NCI-H460 (cell line): ENCODE results near the gene SYT17. TPM values are rescaled to one million over a fixed set of nuclear protein-coding genes. Genes with fewer than 3 reads are reported as not detected.

ENCODE experiments used
- DNase-seq: peaks from one replicate; pipeline ENCODE4 v3.0.0-alpha.2; 2016; ENCODE audit warnings: low read depth; ENCODE audit errors: extremely low read depth
- polyA plus RNA-seq: library from polyadenylated mRNA; depleted of rRNA; stranded (reverse); fragments of >200 nt; gene quantifications from 2 replicates; pipeline ENCODE4 v1.2.3, GENCODE V29; 2014; cell fraction: nucleus; rRNA removed
- total RNA-seq: library from RNA; depleted of rRNA; stranded (reverse); fragments of >200 nt; shearing (Covaris generic); gene quantifications from 2 replicates; pipeline ENCODE4 v1.2.3, GENCODE V29; 2014; rRNA removed

SYT17 gene
- 2.0 and 4.1 TPM in 2 replicates for total RNA-seq
- polyA plus RNA-seq: 0.28 and 1.6 TPM in 2 replicates

- peak; percentile 76 for DNase-seq
These were observed at the start of gene SYT17 for GRCh38 chr16:19167710-19168370. SYT17 (plus strand) TSS chr16:19168240; CDS start chr16:19168647, 407 bp downstream.

GRCh38 chr16:19118938-19119431 lies 49.1 kb upstream of the SYT17 start:
- DNase-seq: peak; percentile 47

DNA sequence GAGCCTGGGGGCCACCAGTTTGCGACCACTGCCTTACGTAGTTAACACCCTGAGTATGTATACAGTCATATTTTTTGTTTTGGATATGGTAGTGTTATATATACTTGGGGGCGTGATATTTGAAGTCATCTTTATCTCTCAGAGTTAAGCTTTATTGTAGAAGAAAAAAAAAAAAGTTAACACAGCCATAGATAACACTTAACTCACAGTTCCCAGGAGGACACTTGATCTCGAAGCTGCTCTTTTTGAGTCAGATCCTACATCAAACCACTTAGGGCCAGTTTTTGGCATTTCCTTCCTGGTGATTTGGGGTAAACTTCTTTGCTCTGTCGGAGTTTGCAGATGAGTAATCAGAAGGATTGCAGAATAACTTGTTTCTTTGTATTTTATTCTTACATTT lies 48.5 kb upstream of the SYT17 start:
- DNase-seq: no peak

GRCh38 chr16:19123535-19124178 lies 44.4 kb upstream of the SYT17 start:
- no peak for DNase-seq

- DNase-seq: no peak
These were observed 41.7 kb upstream of the SYT17 start for GRCh38 chr16:19126300-19126699.

GRCh38 chr16:19127205-19127604 lies 40.8 kb upstream of the SYT17 start:
- DNase-seq: no peak

DNA sequence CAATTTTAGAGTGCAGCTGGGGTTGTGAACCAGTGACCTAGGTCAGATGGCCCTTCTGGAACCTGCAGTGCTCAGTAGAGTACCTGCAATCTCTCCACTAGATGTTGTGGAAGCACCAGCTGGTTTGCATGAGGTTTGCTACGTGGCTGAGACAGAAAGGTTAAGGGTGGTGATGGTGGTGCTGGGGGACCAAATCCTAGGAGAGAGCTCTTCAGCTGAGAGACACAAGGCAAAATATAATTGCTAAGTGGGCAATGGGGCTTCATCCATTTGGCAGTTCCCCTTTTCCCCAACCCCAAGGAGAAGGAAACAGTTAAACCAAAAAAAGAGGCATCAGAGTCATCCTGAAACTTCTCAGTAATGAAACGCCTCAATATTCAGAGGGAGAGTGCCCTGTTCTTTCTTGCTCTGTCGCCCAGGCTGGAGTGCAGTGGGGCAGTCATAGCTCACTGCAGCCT lies 40.3 kb upstream of the SYT17 start:
- DNase-seq: no peak

- DNase-seq: no peak
These were observed 39.4 kb upstream of the SYT17 start for GRCh38 chr16:19128454-19129200.

- no peak for DNase-seq
These were observed 37.7 kb upstream of the SYT17 start for GRCh38 chr16:19130385-19130784.

DNA sequence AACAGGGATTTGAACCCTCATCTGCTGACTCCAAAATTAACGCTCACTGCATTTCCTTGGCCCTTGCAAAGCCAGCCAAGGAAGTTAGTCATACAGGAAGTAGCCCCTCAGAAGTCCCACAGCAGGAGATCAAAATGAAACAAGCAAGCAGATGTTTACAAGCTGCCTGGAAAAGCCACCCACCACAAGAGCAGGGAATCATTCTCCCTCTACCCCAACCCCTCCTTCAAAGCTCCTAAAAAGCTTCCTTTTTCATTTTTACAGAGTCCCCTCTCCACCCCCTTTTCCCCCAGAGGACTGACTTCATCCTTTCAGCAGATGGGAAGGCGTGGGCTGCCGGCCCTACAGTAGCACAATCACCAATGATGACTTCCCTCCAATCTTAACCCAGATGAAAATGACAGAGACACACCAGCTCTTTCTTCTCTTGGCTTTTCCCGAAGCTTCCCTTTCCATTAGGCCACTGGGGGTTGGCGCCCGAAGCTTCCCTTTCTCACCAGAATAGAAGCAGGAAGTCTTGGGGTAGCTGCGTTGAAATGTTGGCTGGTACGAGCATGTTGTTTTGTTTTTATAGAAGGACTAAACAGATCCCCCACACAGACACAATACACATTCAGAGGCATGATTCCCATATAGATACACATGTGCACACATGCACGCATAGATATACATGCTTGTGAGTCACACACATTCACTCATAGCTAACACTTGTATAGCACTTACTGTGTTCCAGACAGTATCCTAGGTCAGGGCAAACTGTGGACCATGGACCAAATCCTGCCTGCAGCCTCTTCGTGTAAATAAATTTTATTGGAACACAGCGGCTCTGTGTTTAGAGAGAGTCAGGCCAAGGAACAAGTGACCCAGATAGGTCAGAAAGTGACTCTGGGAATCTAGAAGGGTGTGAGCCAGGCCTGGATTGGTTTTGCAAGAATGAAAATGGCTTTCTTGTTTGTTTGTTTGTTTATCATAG lies 36.9 kb upstream of the SYT17 start:
- DNase-seq: peak; percentile 39

GRCh38 chr16:19131825-19132218 lies 36.2 kb upstream of the SYT17 start:
- peak; percentile 38 for DNase-seq

- DNase-seq: no peak
These were observed 35.8 kb upstream of the SYT17 start for GRCh38 chr16:19132255-19132654.

DNA sequence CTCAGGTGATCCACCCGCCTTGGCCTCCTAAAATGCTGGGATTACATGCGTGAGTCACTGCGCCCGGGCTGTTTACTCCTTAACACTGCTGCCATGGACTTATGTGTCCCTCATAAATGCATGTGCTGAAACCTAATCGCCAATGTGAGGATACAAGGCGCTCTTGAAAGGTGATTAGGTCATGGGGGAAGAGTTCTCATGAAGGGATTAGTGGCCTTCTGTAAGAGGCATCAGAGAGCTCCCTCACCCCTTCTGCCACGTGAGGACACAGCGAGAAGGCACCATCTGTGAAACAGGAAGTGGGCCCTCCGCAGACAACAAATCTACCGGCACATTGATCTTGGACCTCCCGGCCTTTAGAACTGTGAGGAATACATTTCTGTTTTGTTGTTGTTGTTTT lies 35.1 kb upstream of the SYT17 start:
- no peak for DNase-seq

DNA sequence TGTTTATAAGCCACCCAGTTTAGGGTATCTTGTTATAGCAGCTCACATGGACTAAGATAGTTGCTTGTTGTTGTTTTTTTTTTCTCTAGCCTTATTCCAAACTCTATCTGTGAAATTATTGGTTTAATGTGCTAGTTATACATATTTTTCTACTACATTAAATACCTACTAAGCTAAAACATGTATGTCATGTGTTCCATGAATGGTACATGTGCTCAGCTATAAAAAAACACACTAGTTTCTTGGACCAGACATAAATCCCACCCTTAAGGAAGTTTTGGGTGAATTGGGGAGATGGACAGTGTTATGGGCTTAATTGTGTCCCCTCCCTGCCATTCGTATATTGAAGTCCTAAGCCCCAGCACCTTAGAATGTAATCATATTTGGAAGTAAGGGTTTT lies 34.4 kb upstream of the SYT17 start:
- no peak for DNase-seq

DNA sequence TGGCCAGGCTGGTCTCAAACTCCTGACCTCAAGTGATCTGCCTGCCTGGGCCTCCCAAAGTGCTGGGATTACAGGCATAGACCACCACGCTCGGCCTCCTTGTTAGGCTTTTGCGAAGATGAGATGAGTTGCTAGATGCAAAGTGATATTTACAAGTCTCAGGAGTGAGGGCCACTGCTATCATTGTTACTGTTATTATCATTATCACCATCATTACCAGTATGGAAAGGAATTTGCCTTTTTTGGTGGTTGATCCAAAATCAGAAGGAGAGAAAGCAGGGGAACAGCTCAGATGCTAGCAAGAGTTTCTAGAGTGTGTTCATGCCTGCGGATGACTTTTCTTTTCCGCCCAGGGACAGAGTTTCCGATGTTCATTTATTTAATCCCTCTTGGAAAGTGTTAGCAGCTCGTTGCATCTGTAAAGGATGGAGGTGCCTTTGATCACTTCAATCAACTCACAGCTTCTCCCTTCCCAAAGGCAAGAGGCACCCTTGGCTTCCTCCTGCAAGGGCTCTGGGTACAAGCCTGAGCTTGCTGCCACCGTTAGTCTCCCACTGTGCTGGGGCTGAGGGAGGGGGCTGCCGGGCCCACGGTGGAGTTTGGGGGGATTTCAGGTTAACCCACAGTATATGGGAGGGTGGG lies 32.7 kb upstream of the SYT17 start:
- DNase-seq: no peak

DNA sequence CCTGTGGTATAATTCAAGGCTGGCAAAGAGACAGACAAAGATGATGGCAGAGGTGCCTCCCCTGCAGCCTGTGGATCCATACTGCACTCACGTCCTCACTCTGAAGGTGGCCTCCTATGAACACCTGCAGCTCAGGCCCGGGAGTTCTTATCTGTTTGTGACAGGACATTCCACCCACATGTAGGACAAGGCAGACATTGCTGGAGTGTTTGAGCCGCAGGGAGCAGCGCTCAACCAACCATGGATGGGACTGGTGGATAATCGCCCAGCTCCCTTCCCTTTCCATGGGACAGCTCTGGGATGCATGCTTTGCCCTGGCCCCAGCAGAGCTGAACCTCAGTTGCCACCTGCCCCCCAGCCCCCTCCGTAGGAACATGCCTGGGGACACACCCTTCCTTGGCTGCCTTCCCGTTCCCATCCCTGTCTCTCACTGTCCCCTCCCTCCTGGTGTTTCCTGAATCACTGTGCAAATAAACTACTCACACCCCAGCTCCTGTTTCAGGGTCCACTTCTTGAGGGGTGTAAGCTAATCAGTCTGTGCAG lies 32.1 kb upstream of the SYT17 start:
- DNase-seq: peak; percentile 73

- DNase-seq: no peak
These were observed 31.4 kb upstream of the SYT17 start for GRCh38 chr16:19136549-19137196.

DNA sequence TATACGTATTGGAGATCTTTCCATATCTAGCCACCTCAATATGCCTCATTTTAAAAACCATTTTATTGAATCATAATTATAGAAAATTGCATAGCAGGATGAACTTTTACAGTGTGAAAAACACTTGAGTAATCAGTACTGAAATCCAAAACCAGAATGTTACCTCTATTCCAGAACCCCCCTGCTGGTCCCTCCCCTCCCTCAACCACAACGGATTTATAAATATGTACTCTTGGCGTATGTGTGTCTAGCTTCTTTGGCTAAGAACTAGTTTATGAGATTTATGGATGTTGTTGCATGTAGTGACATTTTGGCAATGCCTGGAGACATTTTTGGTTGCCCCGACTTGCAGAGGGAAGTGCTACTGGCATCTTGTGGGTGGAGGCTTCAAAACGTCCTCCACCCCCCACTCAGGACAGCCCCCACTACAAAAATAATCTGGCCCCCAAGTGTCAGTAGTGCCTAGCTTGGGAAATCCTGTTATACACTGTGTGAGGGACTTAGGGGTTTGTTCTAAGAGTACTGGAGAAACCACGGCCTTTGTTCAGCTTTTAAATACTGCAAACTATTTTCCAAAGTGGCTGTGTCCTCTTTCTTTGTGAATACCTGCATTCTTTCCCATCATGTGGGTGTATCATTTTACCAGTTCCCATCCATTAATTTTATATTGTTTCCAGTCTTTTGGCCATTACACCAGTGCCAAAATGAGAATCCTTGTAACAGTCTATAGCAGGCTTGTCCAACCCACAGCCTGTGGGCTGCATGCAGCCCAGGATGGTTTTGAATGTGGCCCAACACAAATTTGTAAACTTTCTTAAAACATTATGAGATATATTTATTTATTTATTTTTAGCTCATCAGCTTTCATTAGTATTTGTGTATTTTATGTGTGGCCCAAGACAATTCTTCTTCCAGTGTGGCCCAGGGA lies 30.6 kb upstream of the SYT17 start:
- DNase-seq: no peak
